Activated CD4-positive, alpha-beta T cell treated with anti-CD3 and anti-CD28 coated beads, Interleukin-2, amount 10 ng/mL, durations not matched to agents 24 days and 14 days (primary cell): ENCODE measurements around the gene NDC1. TPM values are rescaled to one million over a fixed set of nuclear protein-coding genes. Genes with fewer than 3 reads are reported as not detected.
"Not testable (repeated sequence)": the region's sequence is repeated elsewhere in the genome, so short reads cannot be mapped to it uniquely, and the experiment has no call there.

ENCODE experiments used
- DNase-seq: peaks from one replicate; pipeline ENCODE4 v3.0.0; 2022
- H3K27ac Mint-ChIP-seq: one replicate; pipeline ENCODE4 v1.8.0; 2022; ENCODE audit warnings: mild to moderate bottlenecking, mixed read lengths
- H3K27me3 Mint-ChIP-seq: one replicate; pipeline ENCODE4 v1.8.0; 2022; ENCODE audit warnings: mixed read lengths
- H3K36me3 Mint-ChIP-seq: one replicate; pipeline ENCODE4 v1.8.0; 2022; ENCODE audit warnings: low read depth, mild to moderate bottlenecking, mixed read lengths
- H3K4me1 Mint-ChIP-seq: one replicate; pipeline ENCODE4 v1.8.0; 2021; ENCODE audit warnings: mixed read lengths
- H3K4me3 Mint-ChIP-seq: one replicate; pipeline ENCODE4 v1.8.0; 2022; ENCODE audit warnings: mild to moderate bottlenecking, moderate library complexity, mixed read lengths
- H3K9me3 Mint-ChIP-seq: one replicate; pipeline ENCODE4 v1.8.0; 2021; ENCODE audit warnings: mixed read lengths
- intact Hi-C: fragments of 100-400 bp; cut with micrococcal nuclease; formaldehyde crosslinking; loops from one replicate; pipeline ENCODE4 v1.15.1; 2023
- total RNA-seq: library from RNA; stranded (reverse); gene quantifications from 2 replicates; pipeline ENCODE4 v1.2.3, GENCODE V29; 2022

NDC1 gene
- total RNA-seq = 39.7 and 40.8 TPM in 2 replicates

GRCh38 chr1:53837924-53838653, at the start of gene NDC1:
Gene NDC1, minus strand, starts transcription at chr1:53838296. Its CDS starts 35 bp downstream, at chr1:53838261.
- H3K27me3 Mint-ChIP-seq = no peaks in the 10 kb centered on the region
- intact Hi-C loops = loop anchor here (1.0 to 5.0 kb wide), 6 partner anchors 51 to 1436 kb away; partner anchors contain the start of genes LRRC42, ORC1, PRPF38A and SSBP3
- H3K27ac Mint-ChIP-seq = peak within 1 kb of the TSS; percentile 100
- peak; percentile 96 for DNase-seq
- H3K36me3 Mint-ChIP-seq = peaks cover 15% of the 10 kb centered on the region
- H3K4me1 Mint-ChIP-seq = peaks cover 25% of the 10 kb centered on the region
- peak within 1 kb of the TSS; percentile 100 for H3K4me3 Mint-ChIP-seq
- no peaks in the 10 kb centered on the region for H3K9me3 Mint-ChIP-seq

- H3K36me3 Mint-ChIP-seq = peaks cover 46% of the 10 kb centered on the region
- H3K4me3 Mint-ChIP-seq, DNase-seq, H3K27me3 Mint-ChIP-seq, intact Hi-C loops, H3K27ac Mint-ChIP-seq, H3K9me3 Mint-ChIP-seq: not testable (repeated sequence)
- peaks cover 19% of the 10 kb centered on the region for H3K4me1 Mint-ChIP-seq
These were observed 45.5 kb upstream of the NDC1 start for GRCh38 chr1:53883600-53883999.

- peaks cover 46% of the 10 kb centered on the region for H3K36me3 Mint-ChIP-seq
- H3K27ac Mint-ChIP-seq, H3K4me3 Mint-ChIP-seq, intact Hi-C loops, H3K9me3 Mint-ChIP-seq, DNase-seq, H3K4me1 Mint-ChIP-seq, H3K27me3 Mint-ChIP-seq: not testable (repeated sequence)
These were observed 43.8 kb upstream of the NDC1 start for GRCh38 chr1:53881853-53882252.

GRCh38 chr1:53878492-53879105, 40.5 kb upstream of the NDC1 start:
- H3K27me3 Mint-ChIP-seq = no peaks in the 10 kb centered on the region

GRCh38 chr1:53875150-53875549, 37.1 kb upstream of the NDC1 start:
- H3K4me3 Mint-ChIP-seq, H3K4me1 Mint-ChIP-seq, H3K27me3 Mint-ChIP-seq, H3K27ac Mint-ChIP-seq, H3K9me3 Mint-ChIP-seq, DNase-seq: not testable (repeated sequence)
- H3K36me3 Mint-ChIP-seq = peaks cover 21% of the 10 kb centered on the region
- intact Hi-C loops = loop anchor here (5.0 kb wide), 1 partner anchor 42 kb away; no protein-coding TSS in a partner anchor

More at GRCh38 chr1:53878492-53879105, 40.5 kb upstream of the NDC1 start:
- H3K4me3 Mint-ChIP-seq = no peak overlapping the region
- peaks cover 3% of the 10 kb centered on the region for H3K4me1 Mint-ChIP-seq
- DNase-seq = peak; percentile 62
- H3K9me3 Mint-ChIP-seq = peaks cover 7% of the 10 kb centered on the region
- H3K27ac Mint-ChIP-seq = no peak overlapping the region
- intact Hi-C loops = loop anchor here (1.0 to 5.0 kb wide), 3 partner anchors 39 to 81 kb away; no protein-coding TSS in a partner anchor
- H3K36me3 Mint-ChIP-seq = peaks cover 37% of the 10 kb centered on the region

GRCh38 chr1:53871773-53872484, 33.8 kb upstream of the NDC1 start:
- Mint-ChIP-seq H3K9me3 (no peaks in the 10 kb centered on the region), H3K36me3 (peaks cover 24% of the 10 kb centered on the region), H3K27ac (no peak overlapping the region), H3K27me3 (no peaks in the 10 kb centered on the region), H3K4me1 (no peaks in the 10 kb centered on the region), H3K4me3 (no peak overlapping the region)
- no peak for DNase-seq
- intact Hi-C loops = no loop called here

GRCh38 chr1:53871221-53871620, 33.1 kb upstream of the NDC1 start:
- H3K27me3 Mint-ChIP-seq = no peaks in the 10 kb centered on the region
- intact Hi-C loops = no loop called here
- no peak overlapping the region for H3K27ac Mint-ChIP-seq
- H3K4me3 Mint-ChIP-seq = no peak overlapping the region
- no peaks in the 10 kb centered on the region for H3K4me1 Mint-ChIP-seq
- no peak for DNase-seq
- no peaks in the 10 kb centered on the region for H3K9me3 Mint-ChIP-seq
- peaks cover 24% of the 10 kb centered on the region for H3K36me3 Mint-ChIP-seq

GRCh38 chr1:53869454-53870117, 31.5 kb upstream of the NDC1 start:
- H3K36me3 Mint-ChIP-seq = peaks cover 26% of the 10 kb centered on the region

GRCh38 chr1:53868565-53868964, 30.5 kb upstream of the NDC1 start:
- no peaks in the 10 kb centered on the region for H3K9me3 Mint-ChIP-seq
- peaks cover 26% of the 10 kb centered on the region for H3K36me3 Mint-ChIP-seq
- H3K27ac Mint-ChIP-seq = no peak overlapping the region
- no peak overlapping the region for H3K4me3 Mint-ChIP-seq
- H3K4me1 Mint-ChIP-seq = no peaks in the 10 kb centered on the region
- no peaks in the 10 kb centered on the region for H3K27me3 Mint-ChIP-seq
- no peak for DNase-seq
- intact Hi-C loops = no loop called here

More at GRCh38 chr1:53869454-53870117, 31.5 kb upstream of the NDC1 start:
- Mint-ChIP-seq H3K4me3 (no peak overlapping the region), H3K4me1 (no peaks in the 10 kb centered on the region), H3K27ac (no peak overlapping the region), H3K27me3 (no peaks in the 10 kb centered on the region), H3K9me3 (no peaks in the 10 kb centered on the region)
- intact Hi-C loops = no loop called here
- no peak for DNase-seq

- H3K27me3 Mint-ChIP-seq = no peaks in the 10 kb centered on the region
- peaks cover 6% of the 10 kb centered on the region for H3K36me3 Mint-ChIP-seq
- no peak for DNase-seq
- no peak overlapping the region for H3K4me3 Mint-ChIP-seq
- H3K27ac Mint-ChIP-seq = no peak overlapping the region
- intact Hi-C loops = no loop called here
- H3K4me1 Mint-ChIP-seq = peaks cover 5% of the 10 kb centered on the region
- no peaks in the 10 kb centered on the region for H3K9me3 Mint-ChIP-seq
These were observed 24.4 kb upstream of the NDC1 start for GRCh38 chr1:53862507-53862906.

- Mint-ChIP-seq H3K4me3 (no peak overlapping the region), H3K27ac (no peak overlapping the region), H3K27me3 (no peaks in the 10 kb centered on the region), H3K9me3 (no peaks in the 10 kb centered on the region), H3K4me1 (peaks cover 5% of the 10 kb centered on the region), H3K36me3 (peaks cover 13% of the 10 kb centered on the region)
- intact Hi-C loops = loop anchor here (1.0 to 2.0 kb wide), 3 partner anchors 88 to 220 kb away; no protein-coding TSS in a partner anchor
- peak; percentile 86 for DNase-seq
These were observed 22.9 kb upstream of the NDC1 start for GRCh38 chr1:53860967-53861411.

GRCh38 chr1:53851571-53852285, 13.6 kb upstream of the NDC1 start:
- Mint-ChIP-seq H3K27ac (no peak overlapping the region), H3K4me1 (no peaks in the 10 kb centered on the region), H3K4me3 (no peak overlapping the region), H3K36me3 (peaks cover 30% of the 10 kb centered on the region), H3K27me3 (peaks cover 9% of the 10 kb centered on the region), H3K9me3 (no peaks in the 10 kb centered on the region)
- DNase-seq = no peak
- intact Hi-C loops = no loop called here

- no peak overlapping the region for H3K4me3 Mint-ChIP-seq
- H3K27me3 Mint-ChIP-seq = peaks cover 13% of the 10 kb centered on the region
- intact Hi-C loops = no loop called here
- no peaks in the 10 kb centered on the region for H3K9me3 Mint-ChIP-seq
- no peaks in the 10 kb centered on the region for H3K4me1 Mint-ChIP-seq
- DNase-seq = no peak
- H3K27ac Mint-ChIP-seq = no peak overlapping the region
- peaks cover 24% of the 10 kb centered on the region for H3K36me3 Mint-ChIP-seq
These were observed 12.1 kb upstream of the NDC1 start for GRCh38 chr1:53850082-53850673.
